GM21390 (cell line): ENCODE measurements around the gene BUD31.
A peak's percentile ranks its signal among the peaks of the same experiment; 100 is the strongest.
"Not testable (repeated sequence)": the region's sequence is repeated elsewhere in the genome, so short reads cannot be mapped to it uniquely, and the experiment has no call there.

ENCODE experiments used
- ATAC-seq: cut with Tn5 transposase; IDR thresholded peaks from one replicate; pipeline ENCODE4 v1.9.1; 2021; ENCODE audit not compliant: unreplicated experiment

The BUD31 gene

GRCh38 chr7:99408379-99409191 lies at the start of gene BUD31, which contains the start of gene PDAP1:
TSS of gene BUD31 (plus strand) at chr7:99408969. CDS start at chr7:99411093, 2,124 bp downstream.
TSS of gene PDAP1 (minus strand) at chr7:99408597. CDS start at chr7:99408548, 49 bp downstream.
- peak; percentile 74 for ATAC-seq

GRCh38 chr7:99359465-99360154 lies 49.2 kb upstream of the BUD31 start:
- ATAC-seq = no peak

- no peak for ATAC-seq
Observed at GRCh38 chr7:99362801-99363200, 46.0 kb upstream of the BUD31 start.

GRCh38 chr7:99363286-99363685 lies 45.5 kb upstream of the BUD31 start:
- no peak for ATAC-seq

GRCh38 chr7:99365318-99366141 lies 43.2 kb upstream of the BUD31 start:
- ATAC-seq = no peak

GRCh38 chr7:99366646-99367045 lies 42.1 kb upstream of the BUD31 start:
- no peak for ATAC-seq

- no peak for ATAC-seq
Observed at GRCh38 chr7:99368750-99369389, 39.9 kb upstream of the BUD31 start.

- ATAC-seq = no peak
Observed at GRCh38 chr7:99369767-99370391, 38.9 kb upstream of the BUD31 start.

- no peak for ATAC-seq
Observed at GRCh38 chr7:99371376-99371920, 37.3 kb upstream of the BUD31 start.

GRCh38 chr7:99372275-99373090 lies 36.3 kb upstream of the BUD31 start:
- no peak for ATAC-seq

GRCh38 chr7:99373091-99374066 lies 35.4 kb upstream of the BUD31 start:
- ATAC-seq = no peak

- peak; percentile 57 for ATAC-seq
Observed at GRCh38 chr7:99374111-99375064, 34.4 kb upstream of the BUD31 start, which contains the start of gene ARPC1B. TSS of gene ARPC1B (plus strand) at chr7:99374730. CDS start at chr7:99385715, 10,985 bp downstream.

GRCh38 chr7:99375070-99375807 lies 33.5 kb upstream of the BUD31 start:
- ATAC-seq = peak; percentile 44

- ATAC-seq = no peak
Observed at GRCh38 chr7:99379043-99379577, 29.7 kb upstream of the BUD31 start.

- not testable (repeated sequence) for ATAC-seq
Observed at GRCh38 chr7:99379693-99380031, 29.1 kb upstream of the BUD31 start.
